GM18520 (cell line): ENCODE data around the gene ASCL2.

Experiments
- ATAC-seq: cut with Tn5 transposase; IDR thresholded peaks from one replicate; pipeline ENCODE4 v1.9.1; 2021; ENCODE audit not compliant: unreplicated experiment

ASCL2 gene

DNA sequence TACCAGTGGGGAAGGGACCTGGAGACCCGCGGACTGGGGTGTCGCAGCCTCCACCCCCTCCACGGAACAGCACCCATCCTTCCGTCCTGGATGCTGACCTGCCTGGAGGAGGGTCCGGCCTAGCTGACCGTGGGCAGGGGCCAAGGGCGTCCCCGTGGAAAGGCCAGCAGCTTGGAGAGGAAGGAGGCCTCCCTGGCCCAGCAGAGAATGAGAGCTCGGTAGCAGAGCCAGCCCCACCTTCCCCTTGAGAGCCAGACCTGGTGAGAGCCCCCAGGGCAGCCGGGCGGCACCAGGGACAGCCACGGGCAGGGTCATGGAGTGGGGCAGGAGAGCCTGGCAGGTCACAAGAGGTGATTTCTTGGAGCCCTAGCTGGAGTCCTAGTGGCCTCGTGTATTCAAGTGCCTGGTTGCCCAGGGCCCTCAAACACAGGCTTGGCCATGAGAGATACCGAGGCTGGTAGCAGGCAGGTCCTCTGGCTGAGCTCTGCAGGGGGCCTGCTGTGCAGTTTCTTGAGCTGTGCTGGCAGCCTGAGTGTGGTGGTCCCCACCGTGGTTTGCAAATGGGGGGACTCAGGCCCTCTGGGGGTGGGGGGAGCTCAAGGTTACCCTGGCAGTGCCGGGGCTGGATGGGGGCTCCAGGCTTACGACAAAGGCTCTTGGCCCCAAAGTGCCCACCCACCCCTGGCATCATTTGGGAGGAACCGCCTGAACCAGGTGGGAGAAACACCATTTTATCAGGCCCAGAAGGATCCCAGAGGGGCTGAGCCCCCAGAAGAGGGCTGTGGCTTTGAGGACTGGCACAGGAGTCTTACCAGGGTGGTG lies 39.1 kb upstream of the ASCL2 start:
- ATAC-seq = no peak

DNA sequence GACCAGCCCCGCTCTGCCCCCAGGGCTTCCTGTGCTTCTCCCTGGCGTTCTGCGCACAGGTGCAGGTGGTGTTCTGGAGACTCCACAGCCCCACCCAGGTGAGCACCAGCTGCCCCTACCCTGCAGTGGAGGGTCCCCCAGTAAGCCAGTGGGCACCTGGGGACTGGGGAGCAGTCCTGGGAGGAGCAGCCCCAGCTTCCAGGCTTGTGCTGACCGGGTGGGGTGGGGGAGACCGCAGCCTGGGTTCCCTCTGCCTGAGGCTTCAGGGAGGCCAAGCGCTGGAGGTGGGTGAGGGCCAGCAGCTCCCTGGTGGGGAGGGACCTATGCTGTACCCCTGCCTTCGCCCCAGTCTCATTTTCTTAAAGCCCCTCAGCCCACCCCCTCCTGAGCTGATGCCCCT lies 38.3 kb upstream of the ASCL2 start:
- ATAC-seq = no peak

DNA sequence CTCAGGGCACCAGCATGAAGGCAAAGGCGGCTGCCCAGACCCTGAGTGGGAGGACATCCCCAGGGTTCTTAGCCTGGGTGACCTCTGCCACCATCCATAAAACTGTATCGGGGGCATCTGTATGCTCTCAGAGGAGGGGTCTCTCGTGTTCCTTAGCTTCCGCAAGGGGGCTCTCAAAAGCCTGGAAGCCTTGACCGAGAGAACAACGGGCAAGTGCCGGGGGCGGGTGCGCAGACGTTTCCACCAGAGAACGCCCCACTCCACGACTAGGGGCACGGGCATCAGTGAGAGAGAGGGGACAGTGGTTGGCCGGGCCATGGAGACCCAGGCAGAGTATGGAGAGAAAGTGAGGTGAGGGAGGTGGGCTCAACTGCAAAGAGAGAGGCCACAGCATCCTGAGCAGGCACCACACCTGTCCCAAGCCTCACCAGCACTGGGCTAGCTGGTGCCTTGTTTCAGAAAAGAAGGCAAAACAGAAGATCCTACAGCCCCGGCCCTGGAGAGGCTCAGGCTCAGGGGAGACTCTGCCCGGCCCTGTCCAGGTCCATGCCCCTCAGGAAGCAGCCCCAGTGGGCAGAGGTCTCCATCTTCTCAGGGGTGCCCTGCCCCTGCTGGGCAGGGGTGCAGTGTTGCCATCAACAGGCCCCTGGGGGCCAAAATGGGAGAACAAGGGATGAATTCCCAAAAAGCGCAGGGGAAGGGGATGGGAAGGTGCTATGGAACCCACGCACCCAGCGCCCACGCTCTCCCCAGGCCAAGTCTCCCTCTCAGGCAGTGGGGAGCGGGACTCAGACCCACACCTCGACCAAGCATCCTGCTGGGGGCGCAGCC lies 37.3 kb upstream of the ASCL2 start:
- ATAC-seq = no peak

DNA sequence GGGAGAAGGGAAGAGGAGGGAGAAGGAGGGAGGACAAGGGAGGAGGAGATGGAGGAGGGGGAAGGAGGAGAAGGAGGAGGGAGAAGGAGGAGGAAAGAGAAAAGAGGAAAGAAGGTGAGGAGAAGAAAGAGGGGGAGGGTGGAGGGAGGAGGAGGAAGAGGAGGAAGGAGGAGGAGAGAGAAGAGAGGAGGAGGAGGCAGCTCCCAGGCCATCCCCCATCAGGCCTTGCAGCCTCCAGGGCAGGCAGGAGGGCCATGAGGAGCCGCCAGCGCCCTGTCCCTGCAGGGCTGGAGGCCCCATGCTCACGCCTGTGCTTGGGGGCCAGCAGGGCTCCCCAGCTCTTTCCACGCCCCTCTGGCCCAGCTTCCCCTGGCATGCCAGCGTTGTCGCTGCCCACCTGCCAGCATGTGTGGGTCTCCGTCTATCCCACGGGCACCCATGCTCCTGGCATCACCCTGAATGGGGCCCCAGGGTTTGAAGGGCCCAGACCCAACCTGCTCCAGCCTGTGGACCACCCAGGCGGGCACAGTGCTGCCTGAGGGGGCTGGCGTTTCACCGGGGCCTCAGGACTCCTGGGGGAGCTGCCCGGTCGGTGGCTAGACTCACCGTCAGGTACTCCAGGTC lies 36.6 kb upstream of the ASCL2 start:
- ATAC-seq = no peak

DNA sequence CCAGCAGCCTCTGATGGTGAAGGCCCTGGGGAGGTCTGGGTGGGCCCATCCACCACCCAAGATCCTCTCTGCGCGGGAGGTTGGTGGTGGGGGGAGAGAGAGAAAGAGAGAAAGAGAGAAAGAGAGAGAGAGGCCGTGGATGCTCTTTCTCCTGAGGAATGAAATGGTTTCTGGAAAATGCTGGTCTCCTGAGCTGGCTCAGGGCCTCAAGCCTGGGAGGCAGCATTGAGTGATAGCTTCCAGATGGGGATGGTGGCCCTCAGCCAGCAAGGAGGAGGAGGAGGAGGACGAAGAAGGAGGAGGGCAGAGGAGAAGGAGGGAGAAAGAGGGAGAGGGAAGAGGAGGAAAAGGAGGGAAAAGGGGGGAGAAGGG lies 36.0 kb upstream of the ASCL2 start:
- ATAC-seq = no peak

DNA sequence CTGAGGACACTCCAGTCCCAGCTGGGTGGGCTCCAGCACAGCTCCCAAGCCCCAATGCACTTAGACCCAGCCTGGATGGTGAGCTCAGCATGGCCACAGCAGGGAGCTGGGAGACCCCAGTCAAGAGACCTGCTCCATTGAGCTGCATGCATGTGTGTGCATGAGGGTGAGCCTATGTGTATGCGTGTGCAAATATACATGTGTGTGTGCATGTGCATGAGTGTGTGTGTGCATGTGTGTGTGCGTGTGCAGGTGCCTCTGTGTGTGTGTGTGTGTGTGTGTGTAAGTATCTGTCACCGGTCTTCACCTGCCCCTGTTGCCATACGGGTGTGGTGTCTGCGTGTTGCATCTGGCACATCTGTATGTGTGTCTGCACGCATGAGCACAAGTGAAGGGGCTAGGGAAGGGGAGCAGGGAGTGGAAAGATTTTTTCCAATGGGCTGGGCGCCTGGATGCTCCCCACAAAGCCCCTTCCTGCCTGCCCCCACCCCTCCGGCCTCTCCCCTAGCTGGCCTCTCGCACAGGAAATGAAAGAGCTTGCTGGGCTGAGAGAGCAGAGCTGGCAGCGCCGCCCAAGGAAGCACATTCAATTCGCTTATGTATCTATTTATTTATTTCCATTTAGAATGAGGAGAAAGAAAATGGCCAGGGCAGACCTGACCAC lies 35.5 kb upstream of the ASCL2 start:
- no peak for ATAC-seq

DNA sequence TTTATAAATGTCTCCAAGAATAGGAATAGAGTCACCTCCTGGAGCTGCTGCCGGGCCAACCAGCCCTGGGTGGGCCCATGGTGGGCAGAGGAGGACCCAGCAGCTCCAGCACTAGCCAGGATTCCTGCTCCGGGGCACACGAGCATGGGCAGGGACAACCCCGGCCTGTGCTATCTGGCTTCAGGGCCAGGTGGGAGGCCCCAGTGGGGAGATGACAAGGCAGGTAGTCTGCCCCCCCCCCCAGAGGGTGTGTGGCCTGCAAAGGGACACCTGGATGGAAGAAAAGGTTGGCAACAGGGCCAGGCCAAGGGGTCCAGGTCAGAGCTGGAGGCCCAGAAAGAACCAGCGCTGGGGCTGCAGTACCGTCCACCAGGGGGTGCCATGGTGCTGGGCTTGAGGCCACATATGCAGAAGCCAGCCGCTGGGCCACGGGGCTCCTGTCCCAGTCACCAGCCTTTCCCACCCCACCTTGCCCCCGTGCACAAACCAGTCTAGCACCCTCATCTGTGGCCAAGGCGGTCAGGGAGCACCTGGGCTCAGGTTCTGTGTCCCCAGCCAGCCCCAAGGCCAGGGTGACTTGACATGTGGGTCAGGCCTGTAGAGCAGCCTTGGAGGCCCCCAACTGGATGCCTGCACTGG lies 34.9 kb upstream of the ASCL2 start:
- ATAC-seq = no peak

DNA sequence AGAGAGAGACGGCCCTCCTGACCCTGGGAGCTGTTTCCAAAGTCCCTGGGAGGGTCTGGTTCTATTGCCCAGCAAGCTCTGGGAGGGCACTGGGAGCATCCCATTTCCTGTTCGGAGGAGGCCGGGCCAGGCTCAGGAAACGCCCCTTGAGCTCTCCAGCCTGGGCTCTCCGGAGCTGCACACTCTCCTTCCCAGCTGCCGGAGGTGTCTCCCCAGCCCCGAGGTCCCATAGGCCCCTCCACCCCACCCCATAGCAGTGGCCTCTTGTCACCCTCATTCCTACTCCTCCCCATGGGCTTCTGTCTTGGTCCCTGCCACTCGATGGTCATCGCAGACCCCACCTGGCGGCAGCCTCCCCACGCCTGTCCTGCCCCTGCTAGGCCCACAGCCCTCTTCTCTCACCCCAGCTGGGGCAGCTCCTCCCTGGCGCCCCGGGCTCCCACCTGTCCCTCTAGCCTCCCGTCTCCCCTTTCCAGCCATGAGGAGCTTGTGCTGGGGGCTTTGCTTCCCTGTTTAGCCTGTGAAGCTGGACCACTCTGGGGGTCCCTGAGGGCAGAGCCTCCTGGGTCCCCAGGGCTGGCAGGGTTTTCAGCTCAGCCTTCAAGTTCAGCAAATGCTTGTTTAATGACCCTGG lies 34.2 kb upstream of the ASCL2 start:
- no peak for ATAC-seq

DNA sequence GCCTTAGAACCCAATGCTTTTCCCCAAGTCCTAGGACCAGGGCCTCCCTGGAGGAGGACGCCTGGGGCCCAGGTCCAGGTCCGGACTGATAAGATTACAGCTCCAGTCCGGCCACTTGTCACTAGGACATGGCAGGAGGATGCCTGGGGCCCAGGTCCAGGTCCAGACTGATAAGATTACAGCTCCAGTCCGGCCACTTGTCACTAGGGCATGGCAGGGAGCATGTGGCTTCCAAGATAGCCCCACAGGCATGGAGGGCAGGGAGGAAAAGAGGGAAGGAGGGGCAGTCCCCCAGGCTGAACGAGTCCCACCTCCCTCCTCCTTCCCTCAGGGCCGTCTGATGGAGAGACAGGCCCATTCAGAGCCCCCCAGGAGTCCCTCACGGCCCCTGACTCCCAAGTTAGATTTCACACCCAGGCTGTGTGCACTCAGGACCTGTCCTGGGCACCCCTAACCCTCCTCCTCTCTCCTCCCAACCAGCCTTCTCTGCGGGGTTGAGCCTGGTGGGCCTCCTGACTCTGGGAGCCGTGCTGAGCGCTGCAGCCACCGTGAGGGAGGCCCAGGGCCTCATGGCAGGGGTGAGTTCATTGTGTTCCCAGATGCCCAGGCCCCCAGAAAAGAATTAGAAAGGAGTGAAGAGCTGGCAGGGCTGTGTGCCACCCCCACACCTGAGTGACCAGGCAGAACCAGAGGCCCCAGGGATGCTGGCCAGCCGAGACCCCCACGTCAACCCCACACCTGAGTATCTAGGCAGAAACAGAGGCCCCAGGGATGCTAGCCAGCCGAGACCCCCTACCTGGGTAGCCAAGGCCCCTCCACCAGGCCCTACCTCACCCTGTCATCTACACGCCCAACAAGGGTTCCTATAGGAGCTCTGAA lies 33.5 kb upstream of the ASCL2 start:
- ATAC-seq = no peak

DNA sequence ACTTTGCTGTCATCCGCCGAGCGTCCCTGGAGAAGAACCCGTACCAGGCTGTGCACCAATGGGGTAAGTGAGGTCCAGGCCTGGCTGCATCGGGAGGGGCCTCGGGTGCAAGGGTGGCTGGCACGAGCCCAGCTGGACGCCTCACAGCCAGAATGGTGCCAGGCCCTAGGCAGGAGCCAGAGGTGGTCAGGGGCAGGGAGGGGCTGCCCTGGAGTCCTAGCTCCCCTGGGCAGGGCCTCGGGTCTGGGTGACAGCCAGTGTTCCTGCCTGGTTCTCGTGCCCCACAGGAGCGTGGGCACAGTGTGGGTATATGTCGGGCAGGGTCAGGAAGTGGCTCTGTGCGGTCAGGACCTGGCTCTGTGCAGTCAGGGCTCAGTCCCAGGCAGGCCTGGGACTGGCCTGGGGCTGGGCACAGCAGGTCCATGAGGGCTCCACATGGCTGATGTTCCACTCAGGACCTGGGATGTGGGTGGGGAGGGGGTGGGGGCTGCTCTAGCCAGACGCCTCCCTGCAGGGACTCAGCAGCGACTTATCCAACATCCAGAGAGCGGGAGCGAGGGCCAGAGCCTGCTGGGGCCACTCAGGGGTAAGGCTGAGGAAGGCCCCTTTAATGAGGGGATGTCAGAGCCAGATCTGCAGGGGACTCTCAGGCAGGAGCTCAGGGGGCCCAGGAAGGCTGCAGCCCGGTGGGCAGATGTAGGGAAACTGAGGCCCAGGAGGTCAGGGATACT lies 32.7 kb upstream of the ASCL2 start:
- ATAC-seq = no peak

DNA sequence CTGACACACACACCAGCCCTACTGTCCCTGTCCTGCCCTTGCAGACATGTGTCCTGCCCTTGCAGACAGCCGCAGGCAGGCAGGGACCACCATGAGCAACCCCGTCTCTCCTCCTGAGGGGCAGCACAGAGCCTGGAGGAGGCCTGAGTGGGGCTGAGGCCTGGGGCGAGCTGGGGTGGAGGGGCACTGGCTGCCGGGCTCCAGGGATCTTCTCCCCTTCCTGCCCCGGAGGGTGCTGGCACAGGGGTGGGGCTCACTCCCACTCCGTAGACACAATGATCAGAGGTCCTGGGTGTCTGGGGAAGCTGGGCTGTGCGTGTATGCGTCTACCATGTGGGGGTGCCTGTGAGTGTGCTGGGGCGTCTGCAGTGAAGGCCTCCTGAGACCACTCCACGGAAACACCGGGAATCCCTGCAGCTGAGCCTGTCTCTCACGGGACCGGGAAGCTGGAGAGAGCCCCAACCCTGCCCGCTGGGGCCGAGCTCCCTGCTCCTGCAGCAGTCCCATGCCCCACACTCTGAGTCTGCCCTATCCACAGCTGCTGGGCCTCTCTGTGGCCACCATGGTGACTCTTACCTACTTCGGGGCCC lies 32.0 kb upstream of the ASCL2 start:
- ATAC-seq = no peak

DNA sequence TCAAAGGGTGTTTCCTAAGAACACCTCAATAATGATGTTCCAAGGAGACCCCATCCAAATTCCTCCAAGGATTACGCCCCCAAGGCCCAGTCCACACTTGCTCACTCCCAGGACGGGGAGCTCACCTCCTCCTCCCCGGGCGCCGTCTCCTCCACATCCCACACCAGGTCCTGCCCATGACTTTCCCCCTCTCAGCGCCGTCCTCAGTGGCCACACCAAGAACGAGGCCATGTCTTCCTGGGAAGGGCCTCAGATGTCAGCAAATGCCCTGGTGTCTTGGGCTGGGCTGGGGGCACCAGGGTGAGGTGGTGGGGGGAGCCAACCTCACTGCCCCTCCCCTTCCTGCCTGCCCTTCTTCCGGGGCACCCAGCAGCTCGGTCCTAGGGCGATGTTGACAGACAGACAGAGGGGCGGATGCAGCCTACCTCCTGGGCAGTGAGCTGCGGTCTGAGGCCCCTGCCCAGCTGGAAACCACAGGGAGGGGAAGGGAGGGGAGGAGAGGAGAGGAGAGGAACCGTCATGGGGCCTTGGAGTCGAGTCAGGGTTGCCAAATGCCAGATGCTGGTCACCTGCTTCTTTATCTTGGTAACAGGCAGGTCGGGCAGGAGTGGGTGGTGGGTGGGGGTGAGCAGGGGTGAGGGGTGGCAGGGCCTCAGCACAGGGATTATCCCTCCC lies 31.4 kb upstream of the ASCL2 start, which contains the start of the genes C11orf21 and TSPAN32:
C11orf21 (minus strand) TSS at position 288 of the 675 bp plus-strand sequence; CDS start at position 178, 110 bp downstream.
TSPAN32 (plus strand) TSS at position 383 of the 675 bp plus-strand sequence; CDS start at position 520, 137 bp downstream.
- ATAC-seq = no peak

DNA sequence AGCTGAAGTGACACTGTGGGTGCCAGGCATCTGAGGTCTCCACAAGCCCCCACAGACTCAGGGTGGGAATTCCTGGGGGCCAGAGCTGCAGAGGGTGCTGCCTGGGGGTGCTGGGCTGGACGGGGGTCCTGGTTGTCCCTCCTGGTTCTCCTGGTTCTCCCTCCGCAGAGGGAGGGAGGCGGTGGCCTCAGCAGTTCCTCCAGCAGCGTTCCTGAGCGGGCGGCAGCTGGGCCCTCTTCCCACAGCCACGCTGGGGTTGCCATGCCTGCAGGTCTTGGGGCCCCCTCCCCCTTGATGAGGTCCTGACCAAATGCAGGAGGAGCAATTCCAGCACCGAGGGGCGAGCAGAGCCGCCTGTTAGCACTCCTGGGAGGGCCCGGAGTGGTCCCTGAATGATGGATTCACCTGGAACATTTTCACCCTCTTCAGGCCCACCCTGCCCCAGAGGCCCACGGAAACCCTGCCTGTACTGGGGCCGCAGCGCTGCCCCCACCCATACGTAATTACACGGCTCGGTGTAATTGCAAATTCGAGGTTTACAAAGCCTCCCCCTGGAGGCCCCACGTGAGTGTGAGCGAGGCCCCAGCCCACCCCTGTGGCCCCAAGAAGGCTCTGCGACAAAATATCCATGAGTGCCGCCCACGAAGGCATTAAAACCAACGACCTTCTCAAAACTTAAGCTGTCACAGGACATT lies 30.7 kb upstream of the ASCL2 start:
- no peak for ATAC-seq

DNA sequence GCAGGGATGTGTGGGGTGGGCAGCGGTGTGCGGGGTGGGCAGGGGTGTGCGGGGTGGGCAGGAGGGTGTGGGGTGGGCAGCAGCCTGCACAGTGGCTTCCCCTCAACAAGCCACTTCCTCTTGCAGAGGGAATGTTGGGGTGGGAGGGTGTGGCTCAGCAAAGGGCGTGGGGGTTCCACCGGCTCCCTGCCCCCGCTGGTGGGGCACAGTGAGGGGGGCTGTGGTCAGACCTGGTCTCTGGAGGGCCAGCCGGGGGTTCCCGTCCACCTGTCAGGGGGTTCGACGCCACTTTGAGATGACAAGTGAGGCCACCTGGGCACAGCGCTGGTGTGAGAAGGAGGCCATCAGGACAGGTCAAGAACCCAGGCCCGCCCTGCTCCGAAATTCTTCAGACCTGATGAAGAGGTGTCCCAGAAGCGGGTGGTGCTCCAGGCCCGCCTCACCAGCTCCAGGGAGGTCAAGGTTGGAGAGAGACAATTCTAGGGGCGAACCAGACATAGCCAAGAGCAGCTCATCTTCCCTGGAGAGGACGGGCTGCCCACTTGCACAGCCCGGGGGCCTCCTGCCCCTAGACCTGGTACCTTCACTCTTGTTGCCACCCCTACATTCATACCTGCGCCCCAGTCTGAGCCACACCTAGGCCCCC lies 30.0 kb upstream of the ASCL2 start:
- no peak for ATAC-seq

DNA sequence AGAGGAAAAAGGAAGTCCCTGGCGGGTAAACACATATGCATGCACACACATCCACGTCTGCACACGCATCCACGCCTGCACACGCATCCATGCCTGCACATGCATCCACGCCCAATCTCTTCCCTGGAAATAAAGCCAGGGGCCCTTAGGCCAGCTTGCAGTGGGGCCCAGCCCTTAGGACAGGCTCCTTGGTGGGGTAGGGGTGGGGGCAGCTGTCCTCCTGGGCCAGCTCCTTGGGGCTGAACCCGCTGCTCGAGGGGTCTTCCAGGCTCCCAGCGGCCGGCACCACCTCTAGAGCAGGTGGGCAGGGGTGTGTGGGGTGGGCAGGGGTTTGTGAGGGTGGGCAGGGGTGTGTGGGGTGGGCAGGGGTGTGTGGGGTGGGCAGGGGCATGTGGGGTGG lies 29.4 kb upstream of the ASCL2 start:
- ATAC-seq = no peak
